DND-41 (cell line): ENCODE results near the gene POU6F1.

Source experiments
- EZH2 ChIP-seq: IDR thresholded peaks from 3 replicates; pipeline ENCODE4 v1.6.1; 2012; ENCODE audit warnings: borderline replicate concordance, low read depth, mild to moderate bottlenecking, moderate library complexity, low read length, inconsistent platforms; ENCODE audit not compliant: severe bottlenecking
- TF ChIP-seq, protein P1 (sequence below): IDR thresholded peaks from 2 replicates; pipeline ENCODE4 v1.5.1; 2012; ENCODE audit warnings: borderline replicate concordance, low read length, moderate library complexity, mild to moderate bottlenecking; ENCODE audit not compliant: poor library complexity, severe bottlenecking; ENCODE audit errors: extremely low read depth

DNA sequence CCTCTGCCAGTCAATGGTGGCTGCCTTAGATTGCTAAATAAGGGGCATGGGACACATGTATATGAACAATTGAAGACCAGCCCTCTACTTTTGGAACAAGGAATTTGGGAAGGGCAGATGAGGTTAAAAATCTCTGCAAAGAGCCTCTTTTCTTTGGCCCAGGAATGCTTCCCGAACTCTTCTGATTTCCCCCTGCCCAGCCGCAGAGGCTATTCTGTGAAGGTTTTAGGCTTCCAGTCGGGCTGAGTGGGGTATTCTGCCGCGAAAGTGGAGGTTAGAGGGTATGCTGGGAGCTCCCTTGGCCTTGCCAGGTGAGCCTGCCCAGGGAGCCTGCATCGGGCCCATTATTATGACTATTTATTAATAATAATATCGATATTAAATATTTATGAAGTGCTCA, 1.2 kb downstream of the POU6F1 start:
- TF ChIP-seq, protein P1, sequence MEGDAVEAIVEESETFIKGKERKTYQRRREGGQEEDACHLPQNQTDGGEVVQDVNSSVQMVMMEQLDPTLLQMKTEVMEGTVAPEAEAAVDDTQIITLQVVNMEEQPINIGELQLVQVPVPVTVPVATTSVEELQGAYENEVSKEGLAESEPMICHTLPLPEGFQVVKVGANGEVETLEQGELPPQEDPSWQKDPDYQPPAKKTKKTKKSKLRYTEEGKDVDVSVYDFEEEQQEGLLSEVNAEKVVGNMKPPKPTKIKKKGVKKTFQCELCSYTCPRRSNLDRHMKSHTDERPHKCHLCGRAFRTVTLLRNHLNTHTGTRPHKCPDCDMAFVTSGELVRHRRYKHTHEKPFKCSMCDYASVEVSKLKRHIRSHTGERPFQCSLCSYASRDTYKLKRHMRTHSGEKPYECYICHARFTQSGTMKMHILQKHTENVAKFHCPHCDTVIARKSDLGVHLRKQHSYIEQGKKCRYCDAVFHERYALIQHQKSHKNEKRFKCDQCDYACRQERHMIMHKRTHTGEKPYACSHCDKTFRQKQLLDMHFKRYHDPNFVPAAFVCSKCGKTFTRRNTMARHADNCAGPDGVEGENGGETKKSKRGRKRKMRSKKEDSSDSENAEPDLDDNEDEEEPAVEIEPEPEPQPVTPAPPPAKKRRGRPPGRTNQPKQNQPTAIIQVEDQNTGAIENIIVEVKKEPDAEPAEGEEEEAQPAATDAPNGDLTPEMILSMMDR, result no peak
- no peak for TF ChIP-seq EZH2
